Ovary (tissue), 9 donors: ENCODE measurements around the gene MAP7. TPM values are rescaled to one million over a fixed set of nuclear protein-coding genes. Genes with fewer than 3 reads are reported as not detected.

Source experiments
- DNase-seq, 5 donors: peaks; one replicate each; pipeline ENCODE4 v3.0.0-alpha.2; 2019 to 2020
- H3K27ac ChIP-seq, 2 donors: fragments of 200-600 bp; one replicate each; pipeline versions ENCODE4 v1.5.1 to v1.8.0; 2019 to 2022
- H3K27me3 ChIP-seq: fragments of 200-600 bp; one replicate; pipeline ENCODE4 v1.8.0; 2022
- H3K36me3 ChIP-seq: fragments of 200-600 bp; sonication (generic); one replicate; pipeline ENCODE4 v1.5.1; 2019
- H3K4me1 ChIP-seq: one replicate; pipeline ENCODE4 v1.8.1; 2013; ENCODE audit warnings: mild to moderate bottlenecking, moderate library complexity; ENCODE audit not compliant: insufficient read depth
- H3K4me3 ChIP-seq: fragments of 200-600 bp; sonication (generic); one replicate; pipeline ENCODE4 v1.5.1; 2017
- H3K9me3 ChIP-seq, 2 donors: fragments of 200-600 bp in 1 of 2; sonication (generic) in 1 of 2; one replicate each; pipeline versions ENCODE4 v1.5.1 to v1.8.1; 2013 to 2019; ENCODE audit warnings: mild to moderate bottlenecking in 1 of 2, moderate library complexity in 1 of 2
- CTCF ChIP-seq, 3 donors: fragments of 450-650 bp in 2 of 3; fragments of 200-600 bp in 1 of 3; IDR thresholded peaks; one replicate each; pipeline versions ENCODE4 v1.5.1 to v1.8.0; 2016 to 2022; ENCODE audit warnings: antibody characterized with exemption in 3 of 3, mild to moderate bottlenecking in 1 of 3
- EP300 ChIP-seq: sonication (generic); formaldehyde crosslinking; IDR thresholded peaks from one replicate; pipeline ENCODE4 v1.6.1; 2017; ENCODE audit warnings: antibody characterized with exemption
- POLR2A ChIP-seq: fragments of 450-650 bp; IDR thresholded peaks from one replicate; pipeline ENCODE4 v1.6.1; 2017; ENCODE audit warnings: antibody characterized with exemption, mild to moderate bottlenecking, moderate library complexity
- WGBS, 3 donors: extraction: QIAGEN DNeasy Blood & Tissue Kit in 1 of 3; methylation state at CpG; one replicate each; pipeline versions ENCODE4 v1.1.5 to v1.1.7; 2013 to 2017; 5-methylcytosine and 5-hydroxymethylcytosine counted together
- intact Hi-C, 4 donors: fragments of 100-400 bp; cut with DNase I; formaldehyde crosslinking; loops; one replicate each; pipeline versions ENCODE4 v1.11.0 to v1.15.1; 2022 to 2023
- polyA plus RNA-seq, 2 donors: library from polyadenylated mRNA; stranded (reverse); fragments of 200-250 nt in 1 of 2; fragments of 350-450 nt in 1 of 2; fragmentation: Illumina TruSeq in 1 of 2; extraction: RNeasy Lipid Tissue Mini Kit (QIAGEN cat#74804) in 1 of 2; gene quantifications; one replicate each; pipeline ENCODE4 v1.2.3, GENCODE V29; 2013 to 2014
- small RNA-seq: library from RNA; depleted of rRNA; stranded (forward); fragments of <200 nt; gene quantifications from one replicate; pipeline ENCODE3, GENCODE V24; 2016
- total RNA-seq, 7 donors: library from RNA; depleted of rRNA in 2 of 7; stranded (reverse); fragments of >200 nt in 2 of 7; fragmentation: NEBNext Ultra II Directional in 3 of 7; extraction: Animal tissue kit (Norgen Biotek cat#: 25700) in 3 of 7; gene quantifications; one replicate each; pipeline versions ENCODE4 v1.1.0 to v1.2.4, GENCODE V29; 2016 to 2023
- donor health status: DM: no; HTN: no; CAD: no; lungs with moderate emphysema.
- donor health status: DM: no; HTN: no; CAD: no.
- donor health status: Bipolar disorder and iron deficiency.
- donor health status: DM: yes; HTN: yes; CAD: no.
- donor health status: DM: no; HTN: no; CAD: no.
- donor health status: DM: yes; HTN: yes; CAD: no.

The MAP7 gene
- total and polyA plus RNA-seq, 9 donors = 1.2 to 13.0 (median 3.6) TPM

GRCh38 chr6:136303516-136303915 is 246.7 kb downstream of the MAP7 start:
- H3K9me3 ChIP-seq = no peaks in the 10 kb centered on the region
- TF ChIP-seq CTCF (IDR thresholded peaks at IDR 0.05) = no peak
- TF ChIP-seq POLR2A = no peak
- TF ChIP-seq EP300 = no peak
- H3K36me3 ChIP-seq = no peaks in the 10 kb centered on the region
- no peaks in the 10 kb centered on the region for H3K27me3 ChIP-seq
- intact Hi-C loops = no loop called here
- no peaks in the 10 kb centered on the region for H3K4me1 ChIP-seq
- no peak for DNase-seq
- no peak overlapping the region for H3K27ac ChIP-seq
- H3K4me3 ChIP-seq = no peak overlapping the region
- 90 to 95% (median 92%) methylated on average over 3 of the region's 3 CpGs for WGBS, 3 donors

- DNase-seq = no peak
- no peak for TF ChIP-seq EP300
- no peak for TF ChIP-seq POLR2A
- TF ChIP-seq CTCF (IDR thresholded peaks at IDR 0.05) = no peak
- 86 to 95% (median 92%) methylated on average over 3 of the region's 3 CpGs for WGBS, 3 donors
- intact Hi-C loops = no loop called here
- no peak overlapping the region for H3K4me3 ChIP-seq
- no peaks in the 10 kb centered on the region for H3K4me1 ChIP-seq
- no peaks in the 10 kb centered on the region for H3K9me3 ChIP-seq
- no peak overlapping the region for H3K27ac ChIP-seq
- H3K36me3 ChIP-seq = no peaks in the 10 kb centered on the region
- no peaks in the 10 kb centered on the region for H3K27me3 ChIP-seq
Measured at GRCh38 chr6:136294621-136295020, 255.6 kb downstream of the MAP7 start.

Small RNA genes within 50 kb of the gene (small RNA-seq; reads per million reads assigned to genes)
- gene AL023284.1 (not detected), gene NDUFS5P1 (not detected)

Other genes starting within 250 kb of the MAP7 start
- 100 to 1,000 TPM in 3 of 7 donors, 10 to 100 TPM in 4; 37.0 to 217 (median 92.0) TPM for gene MAP3K5, start 242.1 kb upstream of the MAP7 start, total RNA-seq
- gene MAP3K5, start 242.1 kb upstream of the MAP7 start, polyA plus RNA-seq = 10 to 100 TPM; 60.6 to 61.7 TPM